Esophagus squamous epithelium (tissue), 4 donors: ENCODE data around the gene TRMT10C.

Source experiments
- POLR2A ChIP-seq, 4 donors: fragments of 450-650 bp; IDR thresholded peaks; one replicate each; pipeline ENCODE4 v1.6.1; 2017; ENCODE audit warnings: antibody characterized with exemption in 4 of 4, mild to moderate bottlenecking in 4 of 4, moderate library complexity in 3 of 4
- TF ChIP-seq, protein P1 (sequence below), 6 experiments: fragments of 450-650 bp in 4 of 6; fragments of 200-600 bp in 2 of 6; sonication (generic) in 2 of 6; IDR thresholded peaks; one replicate each; pipeline ENCODE4 v1.5.1; 2016 to 2019; ENCODE audit warnings: antibody characterized with exemption in 6 of 6, mild to moderate bottlenecking in 4 of 6, moderate library complexity in 4 of 6

DNA sequence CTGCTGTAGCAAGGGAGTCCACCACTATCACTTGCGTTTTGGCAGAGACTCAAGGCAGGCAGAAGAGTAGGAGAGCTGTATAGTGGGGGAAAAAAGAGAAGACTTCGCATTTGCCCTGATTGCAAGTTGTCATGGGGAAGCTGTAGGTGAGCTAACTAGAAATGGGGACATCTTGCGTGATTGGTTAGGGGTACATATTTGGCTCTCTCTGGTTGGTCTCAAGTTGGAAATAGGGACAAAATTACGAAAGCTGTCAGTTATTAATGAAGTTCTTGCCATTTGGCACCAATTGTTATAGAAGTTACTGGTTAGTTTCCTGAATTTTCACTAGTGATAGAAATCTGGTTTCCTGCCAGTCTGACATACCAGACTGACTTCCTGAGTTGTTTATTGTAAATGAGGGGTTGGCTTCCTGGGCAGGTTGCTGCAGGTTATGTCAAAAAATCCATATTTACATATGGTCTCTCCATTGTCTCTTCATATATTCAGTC, 40.4 kb upstream of the TRMT10C start:
- TF ChIP-seq, protein P1, sequence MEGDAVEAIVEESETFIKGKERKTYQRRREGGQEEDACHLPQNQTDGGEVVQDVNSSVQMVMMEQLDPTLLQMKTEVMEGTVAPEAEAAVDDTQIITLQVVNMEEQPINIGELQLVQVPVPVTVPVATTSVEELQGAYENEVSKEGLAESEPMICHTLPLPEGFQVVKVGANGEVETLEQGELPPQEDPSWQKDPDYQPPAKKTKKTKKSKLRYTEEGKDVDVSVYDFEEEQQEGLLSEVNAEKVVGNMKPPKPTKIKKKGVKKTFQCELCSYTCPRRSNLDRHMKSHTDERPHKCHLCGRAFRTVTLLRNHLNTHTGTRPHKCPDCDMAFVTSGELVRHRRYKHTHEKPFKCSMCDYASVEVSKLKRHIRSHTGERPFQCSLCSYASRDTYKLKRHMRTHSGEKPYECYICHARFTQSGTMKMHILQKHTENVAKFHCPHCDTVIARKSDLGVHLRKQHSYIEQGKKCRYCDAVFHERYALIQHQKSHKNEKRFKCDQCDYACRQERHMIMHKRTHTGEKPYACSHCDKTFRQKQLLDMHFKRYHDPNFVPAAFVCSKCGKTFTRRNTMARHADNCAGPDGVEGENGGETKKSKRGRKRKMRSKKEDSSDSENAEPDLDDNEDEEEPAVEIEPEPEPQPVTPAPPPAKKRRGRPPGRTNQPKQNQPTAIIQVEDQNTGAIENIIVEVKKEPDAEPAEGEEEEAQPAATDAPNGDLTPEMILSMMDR (IDR thresholded peaks at IDR 0.05), result no peak
- TF ChIP-seq POLR2A (IDR thresholded peaks at IDR 0.05), result no peak
